Neutrophil (primary cell): ENCODE data around the gene ADGRD2.

Experiments
- H3K27ac ChIP-seq: fragments of 200-600 bp; sonication (generic); 2 replicates; pipeline ENCODE4 v1.5.1; 2016; ENCODE audit warnings: mild to moderate bottlenecking, moderate library complexity
- H3K27me3 ChIP-seq: fragments of 200-600 bp; sonication (generic); 2 replicates; pipeline ENCODE4 v1.6.0; 2016; ENCODE audit warnings: mild to moderate bottlenecking
- H3K36me3 ChIP-seq: fragments of 200-600 bp; sonication (generic); 2 replicates; pipeline ENCODE4 v1.5.1; 2017
- H3K4me1 ChIP-seq, 2 experiments: fragments of 200-600 bp in 1 of 2; sonication (generic) in 1 of 2; 1 replicate in 1 of 2; 2 replicates in 1 of 2; pipeline versions ENCODE4 v1.5.1 to v1.6.1; 2013 to 2016; ENCODE audit warnings: low read depth in 1 of 2, low read length in 1 of 2, mild to moderate bottlenecking in 1 of 2, moderate library complexity in 1 of 2; ENCODE audit not compliant: control insufficient read depth in 1 of 2, insufficient read depth in 1 of 2
- H3K4me3 ChIP-seq, 2 experiments: fragments of 200-600 bp in 1 of 2; sonication (generic) in 1 of 2; 1 replicate in 1 of 2; 2 replicates in 1 of 2; pipeline ENCODE4 v1.5.1; 2013 to 2016; ENCODE audit warnings: low read depth in 1 of 2, low read length in 1 of 2, mild to moderate bottlenecking in 1 of 2, moderate library complexity in 1 of 2
- H3K9me3 ChIP-seq: fragments of 200-600 bp; sonication (generic); 2 replicates; pipeline ENCODE4 v1.5.1; 2016
- CTCF ChIP-seq: fragments of 200-600 bp; sonication (generic); IDR thresholded peaks from 2 replicates; pipeline ENCODE4 v1.5.1; 2016; ENCODE audit warnings: antibody characterized with exemption

The ADGRD2 gene

DNA sequence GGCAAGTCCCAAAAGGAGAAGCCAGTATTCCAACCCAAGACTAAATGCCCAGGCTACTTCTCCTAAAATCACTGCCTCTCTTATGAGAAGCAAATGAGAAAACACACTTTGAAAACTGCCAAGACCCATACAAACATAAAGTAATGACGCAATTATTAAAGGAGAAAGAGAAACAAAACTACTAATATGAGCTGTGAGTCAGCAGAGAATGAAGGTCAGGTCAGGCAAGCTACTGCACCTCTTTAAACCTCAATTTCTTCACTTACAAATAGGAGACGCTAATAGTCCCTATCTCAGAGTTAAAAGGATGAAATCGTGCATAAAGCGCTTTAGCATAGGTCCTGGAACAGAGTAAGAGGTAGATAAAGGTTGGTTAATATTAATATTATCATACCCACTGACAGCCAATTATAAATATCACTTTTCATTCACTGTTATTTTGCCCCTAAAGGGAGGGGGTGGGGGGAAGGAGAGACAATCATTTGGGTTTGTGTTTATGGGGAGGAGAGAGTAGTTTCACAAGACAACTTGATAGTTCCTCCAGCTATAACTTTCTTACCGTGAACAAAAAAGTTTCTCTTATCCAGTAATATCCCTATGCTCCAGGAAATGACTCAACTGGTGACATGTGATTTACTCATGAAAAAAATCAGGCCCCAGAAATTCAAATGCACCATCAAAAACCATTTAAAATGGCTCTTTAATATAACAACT, 38.6 kb upstream of the ADGRD2 start:
- H3K27me3 ChIP-seq = no peaks in the 10 kb centered on the region
- H3K27ac ChIP-seq = no peak overlapping the region
- TF ChIP-seq CTCF = no peak
- peaks cover 22 to 23% of the 10 kb centered on the region in 2 experiments for H3K4me1 ChIP-seq
- H3K9me3 ChIP-seq = no peaks in the 10 kb centered on the region
- H3K36me3 ChIP-seq = peaks cover 35% of the 10 kb centered on the region
- no peak overlapping the region for H3K4me3 ChIP-seq

DNA sequence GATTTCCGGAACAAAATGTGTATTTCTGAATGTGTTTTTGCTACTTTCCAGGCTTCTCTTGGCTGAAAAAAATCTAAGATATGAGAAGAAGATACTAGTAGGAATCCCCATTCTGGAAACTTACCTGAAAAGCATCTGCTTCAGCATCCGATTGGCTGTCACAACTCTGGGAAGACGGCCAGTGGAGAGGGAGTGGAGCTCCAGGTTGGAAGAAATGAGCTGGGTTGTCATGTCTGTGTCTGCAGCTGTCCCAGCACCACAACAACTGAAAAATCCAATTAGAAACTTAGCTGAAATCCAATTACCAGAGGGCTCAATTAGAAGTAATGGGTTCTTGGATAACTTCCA, 38.0 kb upstream of the ADGRD2 start:
- Histone ChIP-seq H3K4me3 (no peak overlapping the region), H3K4me1 (peaks cover 22 to 23% of the 10 kb centered on the region in 2 experiments), H3K36me3 (peaks cover 35% of the 10 kb centered on the region), H3K27me3 (no peaks in the 10 kb centered on the region), H3K9me3 (no peaks in the 10 kb centered on the region), H3K27ac (no peak overlapping the region)
- no peak for TF ChIP-seq CTCF

DNA sequence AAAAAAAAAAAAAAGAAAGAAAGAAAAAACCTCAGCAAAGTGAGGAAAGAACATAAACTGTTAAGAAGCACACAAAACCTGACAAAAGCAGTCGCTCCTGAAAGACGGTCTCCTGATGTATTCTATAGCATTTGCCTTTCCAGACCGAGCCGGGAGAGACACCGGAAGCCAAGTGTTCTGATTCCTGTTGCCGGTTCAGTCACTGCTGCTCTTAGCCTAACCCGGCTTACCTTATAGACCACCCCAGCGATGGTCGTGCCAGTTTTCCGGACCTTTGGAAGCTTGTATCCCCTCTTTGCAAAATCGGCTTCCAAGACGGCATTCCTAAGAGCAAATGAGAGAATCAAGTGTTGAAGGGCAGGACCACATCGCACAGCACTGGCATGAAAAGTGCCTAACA, 35.6 kb upstream of the ADGRD2 start:
- H3K27me3 ChIP-seq = no peaks in the 10 kb centered on the region
- H3K4me1 ChIP-seq = peaks cover 12 to 18% of the 10 kb centered on the region in 2 experiments
- H3K4me3 ChIP-seq = peak overlapping the region; percentile 70 to 77
- H3K9me3 ChIP-seq = no peaks in the 10 kb centered on the region
- H3K27ac ChIP-seq = peak overlapping the region; percentile 66
- no peak for TF ChIP-seq CTCF
- H3K36me3 ChIP-seq = peaks cover 35% of the 10 kb centered on the region

DNA sequence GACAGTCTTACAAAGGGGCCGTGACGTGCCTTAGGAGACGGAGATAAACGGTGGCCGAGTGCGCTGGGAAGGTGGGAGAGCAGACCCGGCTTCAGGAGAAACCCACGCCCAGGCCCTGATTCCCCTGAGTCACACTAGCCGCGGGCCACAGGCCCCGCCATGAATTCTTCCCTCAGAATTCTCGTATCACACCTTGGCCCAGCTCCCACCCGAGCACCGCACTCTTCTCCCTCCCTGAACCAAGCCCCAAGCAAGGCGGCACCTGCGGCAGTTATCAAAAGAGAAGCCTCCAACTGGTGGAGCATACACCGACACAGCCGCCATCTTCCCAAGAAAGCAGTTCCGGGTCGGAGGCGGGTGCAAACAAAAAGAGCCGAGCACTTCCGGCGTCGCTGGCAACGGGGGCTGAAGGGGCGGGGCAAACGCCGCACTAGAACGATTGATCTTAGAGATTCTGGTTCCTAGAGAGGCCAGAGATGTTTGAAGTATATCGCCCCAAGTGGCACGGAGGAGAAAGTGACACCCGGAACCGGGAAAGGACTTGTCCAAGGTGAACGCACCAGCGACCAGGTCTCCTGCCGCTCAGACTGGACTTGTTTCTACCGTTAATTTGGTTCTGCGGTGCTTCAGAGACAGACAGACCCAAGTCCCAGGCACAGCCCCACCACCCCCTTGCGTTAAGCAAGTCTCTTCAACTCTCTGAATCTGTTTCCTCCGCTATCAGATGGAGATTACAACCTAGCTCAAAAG, 35.0 kb upstream of the ADGRD2 start, which contains the start of gene PSMB7:
Gene PSMB7 (minus strand): TSS at position 341 of the 750 bp plus-strand sequence. CDS start 17 bp downstream, at position 324.
- Histone ChIP-seq H3K27ac (peak within 1 kb of the TSS; percentile 66), H3K9me3 (no peaks in the 10 kb centered on the region), H3K4me1 (peaks cover 12 to 20% of the 10 kb centered on the region in 2 experiments), H3K4me3 (peak within 1 kb of the TSS; percentile 70 to 77), H3K27me3 (no peaks in the 10 kb centered on the region), H3K36me3 (peaks cover 35% of the 10 kb centered on the region)
- peak; percentile 95 for TF ChIP-seq CTCF

GRCh38 chr9:124415852-124416484, 34.3 kb upstream of the ADGRD2 start:
- no peak for TF ChIP-seq CTCF
- H3K27me3 ChIP-seq = no peaks in the 10 kb centered on the region
- peak overlapping the region; percentile 70 to 77 for H3K4me3 ChIP-seq
- peaks cover 12 to 20% of the 10 kb centered on the region in 2 experiments for H3K4me1 ChIP-seq
- H3K36me3 ChIP-seq = peaks cover 30% of the 10 kb centered on the region
- H3K9me3 ChIP-seq = no peaks in the 10 kb centered on the region
- H3K27ac ChIP-seq = peak overlapping the region; percentile 66
